Caki2 (cell line): ENCODE results near the gene FGF1. TPM values are rescaled to one million over a fixed set of nuclear protein-coding genes. Genes with fewer than 3 reads are reported as not detected.

Source experiments
- DNase-seq: peaks from one replicate; pipeline ENCODE4 v3.0.0-alpha.2; 2015; ENCODE audit warnings: low read depth
- in situ Hi-C: cut with HindIII; loops from 2 replicates; pipeline ENCODE4 v1.10.0; 2016; ENCODE audit warnings: low sequenced_read_pairs, low pct_unique_long_range_greater_than_20kb, mixed read lengths
- total RNA-seq: library from RNA; depleted of rRNA; stranded (reverse); fragments of >200 nt; shearing (Covaris generic); gene quantifications from 2 replicates; pipeline ENCODE4 v1.2.3, GENCODE V29; 2014; ENCODE audit warnings: low replicate concordance

FGF1 gene
- total RNA-seq, 1 experiment from 2014 or later: not detected

GRCh38 chr5:142634216-142635011 lies 51.5 kb downstream of the FGF1 start:
- no peak for DNase-seq

GRCh38 chr5:142630927-142631539 lies 54.9 kb downstream of the FGF1 start:
- in situ Hi-C loops: no loop called here
- no peak for DNase-seq

More at GRCh38 chr5:142634216-142635011, 51.5 kb downstream of the FGF1 start:
- in situ Hi-C loops: no loop called here

- in situ Hi-C loops: no loop called here
- no peak for DNase-seq
Observed at GRCh38 chr5:142627383-142628217, 58.3 kb downstream of the FGF1 start.

- DNase-seq: no peak
- in situ Hi-C loops: no loop called here
Observed at GRCh38 chr5:142626786-142627185, 59.1 kb downstream of the FGF1 start.

- in situ Hi-C loops: no loop called here
- DNase-seq: no peak
Observed at GRCh38 chr5:142626099-142626498, 59.8 kb downstream of the FGF1 start.

- in situ Hi-C loops: loop anchor here (25.0 kb wide), 1 partner anchor 266 kb away; no protein-coding TSS in a partner anchor
- DNase-seq: no peak
Observed at GRCh38 chr5:142621227-142621626, 64.7 kb downstream of the FGF1 start.

- in situ Hi-C loops: loop anchor here (10.0 to 25.0 kb wide), 2 partner anchors 75 to 267 kb away; no protein-coding TSS in a partner anchor
- no peak for DNase-seq
Observed at GRCh38 chr5:142619815-142620214, 66.1 kb downstream of the FGF1 start.

- in situ Hi-C loops: loop anchor here (10.0 to 25.0 kb wide), 2 partner anchors 77 to 269 kb away; no protein-coding TSS in a partner anchor
- DNase-seq: no peak
Observed at GRCh38 chr5:142618130-142618523, 67.8 kb downstream of the FGF1 start.

- no peak for DNase-seq
- in situ Hi-C loops: loop anchor here (10.0 to 25.0 kb wide), 2 partner anchors 77 to 270 kb away; no protein-coding TSS in a partner anchor
Observed at GRCh38 chr5:142617416-142618129, 68.3 kb downstream of the FGF1 start.

- no peak for DNase-seq
- in situ Hi-C loops: loop anchor here (10.0 to 25.0 kb wide), 2 partner anchors 79 to 271 kb away; no protein-coding TSS in a partner anchor
Observed at GRCh38 chr5:142615948-142616347, 69.9 kb downstream of the FGF1 start.

- no peak for DNase-seq
- in situ Hi-C loops: loop anchor here (10.0 to 25.0 kb wide), 2 partner anchors 81 to 273 kb away; no protein-coding TSS in a partner anchor
Observed at GRCh38 chr5:142614054-142614453, 71.8 kb downstream of the FGF1 start.

GRCh38 chr5:142613271-142613671 lies 72.6 kb downstream of the FGF1 start:
- no peak for DNase-seq
- in situ Hi-C loops: loop anchor here (10.0 to 25.0 kb wide), 2 partner anchors 82 to 274 kb away; no protein-coding TSS in a partner anchor

GRCh38 chr5:142612494-142613270 lies 73.2 kb downstream of the FGF1 start:
- in situ Hi-C loops: loop anchor here (10.0 to 25.0 kb wide), 2 partner anchors 82 to 275 kb away; no protein-coding TSS in a partner anchor
- no peak for DNase-seq

GRCh38 chr5:142611154-142611553 lies 74.7 kb downstream of the FGF1 start:
- in situ Hi-C loops: loop anchor here (10.0 to 25.0 kb wide), 2 partner anchors 84 to 276 kb away; no protein-coding TSS in a partner anchor
- peak; percentile 47 for DNase-seq

- in situ Hi-C loops: loop anchor here (10.0 to 25.0 kb wide), 2 partner anchors 84 to 277 kb away; no protein-coding TSS in a partner anchor
- no peak for DNase-seq
Observed at GRCh38 chr5:142610176-142611001, 75.5 kb downstream of the FGF1 start.

GRCh38 chr5:142609142-142609541 lies 76.7 kb downstream of the FGF1 start:
- in situ Hi-C loops: loop anchor here (25.0 kb wide), 1 partner anchor 278 kb away; no protein-coding TSS in a partner anchor
- DNase-seq: no peak
